Fibroblast of villous mesenchyme (primary cell): ENCODE results near the gene THEMIS2. TPM values are rescaled to one million over a fixed set of nuclear protein-coding genes. Genes with fewer than 3 reads are reported as not detected.

Experiments
- DNase-seq: peaks from one replicate; pipeline ENCODE4 v3.0.0-alpha.2; 2010; ENCODE audit warnings: low read depth
- H3K4me3 ChIP-seq: 2 replicates; pipeline ENCODE4 v1.5.1; 2011; ENCODE audit warnings: low read depth, mild to moderate bottlenecking, low read length
- total RNA-seq: library from RNA; depleted of rRNA; stranded (reverse); fragments of >200 nt; gene quantifications from 2 replicates; pipeline ENCODE4 v1.2.3, GENCODE V29; 2012
- TF ChIP-seq, protein P1 (sequence below): IDR thresholded peaks from 2 replicates; pipeline ENCODE4 v1.5.1; 2012; ENCODE audit warnings: low read depth, mild to moderate bottlenecking, low read length; ENCODE audit not compliant: insufficient read depth

The THEMIS2 gene
- total RNA-seq, 1 donor: 3.0 TPM

GRCh38 chr1:27886744-27887143 lies 14.4 kb downstream of the THEMIS2 start:
- no peak overlapping the region for H3K4me3 ChIP-seq
- TF ChIP-seq, protein P1, sequence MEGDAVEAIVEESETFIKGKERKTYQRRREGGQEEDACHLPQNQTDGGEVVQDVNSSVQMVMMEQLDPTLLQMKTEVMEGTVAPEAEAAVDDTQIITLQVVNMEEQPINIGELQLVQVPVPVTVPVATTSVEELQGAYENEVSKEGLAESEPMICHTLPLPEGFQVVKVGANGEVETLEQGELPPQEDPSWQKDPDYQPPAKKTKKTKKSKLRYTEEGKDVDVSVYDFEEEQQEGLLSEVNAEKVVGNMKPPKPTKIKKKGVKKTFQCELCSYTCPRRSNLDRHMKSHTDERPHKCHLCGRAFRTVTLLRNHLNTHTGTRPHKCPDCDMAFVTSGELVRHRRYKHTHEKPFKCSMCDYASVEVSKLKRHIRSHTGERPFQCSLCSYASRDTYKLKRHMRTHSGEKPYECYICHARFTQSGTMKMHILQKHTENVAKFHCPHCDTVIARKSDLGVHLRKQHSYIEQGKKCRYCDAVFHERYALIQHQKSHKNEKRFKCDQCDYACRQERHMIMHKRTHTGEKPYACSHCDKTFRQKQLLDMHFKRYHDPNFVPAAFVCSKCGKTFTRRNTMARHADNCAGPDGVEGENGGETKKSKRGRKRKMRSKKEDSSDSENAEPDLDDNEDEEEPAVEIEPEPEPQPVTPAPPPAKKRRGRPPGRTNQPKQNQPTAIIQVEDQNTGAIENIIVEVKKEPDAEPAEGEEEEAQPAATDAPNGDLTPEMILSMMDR: no peak
- peak; percentile 14 for DNase-seq

- TF ChIP-seq, protein P1: no peak
- no peak for DNase-seq
- H3K4me3 ChIP-seq: no peak overlapping the region
Observed at GRCh38 chr1:27887215-27888021, 15.1 kb downstream of the THEMIS2 start.

DNA sequence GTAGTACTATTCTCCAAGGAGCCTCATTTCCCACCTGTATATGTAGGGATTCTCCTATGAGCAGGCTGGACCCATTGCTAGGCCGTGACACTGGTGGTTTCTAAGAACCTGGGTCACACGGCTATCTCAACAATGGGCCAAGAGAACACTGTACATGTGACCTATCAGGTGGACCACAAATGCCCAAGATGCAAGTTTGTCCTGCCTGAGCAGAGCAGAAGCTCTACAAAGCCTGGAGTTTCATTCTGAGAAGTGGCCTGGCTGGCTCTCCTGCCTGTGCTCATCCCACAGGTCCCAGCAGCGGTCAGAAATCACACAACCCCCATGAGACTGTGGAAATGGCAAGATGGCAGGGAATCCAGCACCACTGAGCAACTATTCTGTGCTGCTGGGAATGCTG lies 17.2 kb downstream of the THEMIS2 start:
- TF ChIP-seq, protein P1: no peak
- H3K4me3 ChIP-seq: no peak overlapping the region
- DNase-seq: no peak

DNA sequence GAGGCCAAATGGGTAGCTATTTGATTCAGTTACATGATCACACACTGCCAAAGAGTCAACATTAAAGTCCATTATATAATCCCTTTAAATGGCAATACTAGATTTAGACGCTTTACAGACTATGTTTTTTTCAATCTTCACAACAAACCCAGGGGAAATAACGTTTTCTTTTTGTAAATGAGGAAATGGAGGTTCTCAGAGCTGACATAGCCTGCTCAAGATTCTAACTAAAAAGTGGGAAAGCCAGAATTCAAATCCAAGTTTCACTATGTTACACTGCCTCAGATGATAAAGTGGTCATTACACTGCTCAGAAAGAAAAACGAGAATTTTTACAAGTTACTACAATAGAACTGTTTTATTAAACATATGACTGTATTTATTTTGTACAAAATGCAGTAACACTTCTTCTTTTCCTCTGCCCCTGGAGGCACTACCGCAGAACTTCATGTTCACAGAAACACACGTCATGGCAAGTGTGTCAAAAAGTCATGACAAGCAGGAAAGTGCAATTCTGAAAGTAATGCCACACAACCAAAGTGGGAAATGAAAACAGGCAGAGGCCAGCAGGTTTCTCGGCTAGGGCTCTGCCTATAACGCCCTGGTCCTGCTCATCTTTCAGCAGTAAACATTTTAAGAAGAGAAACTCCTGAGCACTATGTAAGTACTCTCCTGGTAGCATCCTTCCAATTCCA lies 19.0 kb downstream of the THEMIS2 start:
- no peak for DNase-seq
- H3K4me3 ChIP-seq: no peak overlapping the region
- TF ChIP-seq, protein P1: no peak

DNA sequence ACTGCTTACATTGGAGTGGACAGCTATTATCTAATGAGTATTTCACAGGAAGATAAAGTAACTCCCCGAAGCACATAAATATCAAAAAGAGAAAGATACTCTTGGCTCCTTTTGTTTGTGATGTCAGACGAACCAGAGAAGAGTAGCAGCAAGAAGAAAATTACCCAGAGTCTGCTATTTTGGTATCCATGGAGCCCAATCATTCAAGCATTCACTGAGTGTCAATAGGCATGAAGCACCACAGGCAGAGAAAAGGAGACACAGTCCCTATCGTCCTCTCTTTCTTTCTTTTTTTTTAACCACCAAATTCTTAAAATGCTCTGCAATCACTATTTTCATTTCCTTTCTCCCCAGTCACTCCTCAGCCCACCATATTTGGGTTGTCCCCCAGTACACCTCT lies 22.2 kb downstream of the THEMIS2 start:
- no peak for DNase-seq
- H3K4me3 ChIP-seq: no peak overlapping the region
- TF ChIP-seq, protein P1: no peak

DNA sequence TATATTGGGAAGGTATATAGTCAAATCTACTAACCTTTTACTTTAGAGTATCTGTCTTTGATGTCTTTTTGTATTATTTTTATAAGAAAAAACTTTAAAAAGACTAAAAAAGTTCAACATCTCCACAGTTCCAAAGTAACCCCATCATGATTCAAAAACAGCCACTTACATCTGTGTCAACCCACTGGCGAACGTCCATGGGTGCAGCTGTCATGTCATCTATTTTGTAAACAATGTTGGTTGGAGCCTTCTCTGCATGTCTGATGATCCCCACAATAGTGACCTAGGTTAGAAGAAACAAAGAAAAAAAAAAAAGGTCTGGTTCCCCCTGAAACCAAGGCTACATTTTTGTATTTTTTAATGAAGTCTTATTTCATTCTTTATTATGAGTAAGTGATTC lies 34.4 kb downstream of the THEMIS2 start:
- H3K4me3 ChIP-seq: no peak overlapping the region
- TF ChIP-seq, protein P1: no peak
- no peak for DNase-seq

GRCh38 chr1:27912429-27912828 lies 40.1 kb downstream of the THEMIS2 start:
- TF ChIP-seq, protein P1: no peak
- DNase-seq: no peak
- no peak overlapping the region for H3K4me3 ChIP-seq
